GM18520 (cell line): ENCODE measurements around the gene MRTFA.

Source experiments
- ATAC-seq: cut with Tn5 transposase; IDR thresholded peaks from one replicate; pipeline ENCODE4 v1.9.1; 2021; ENCODE audit not compliant: unreplicated experiment

MRTFA gene

GRCh38 chr22:40415531-40416266 is 220.8 kb downstream of the MRTFA start:
- no peak for ATAC-seq

- no peak for ATAC-seq
Observed at GRCh38 chr22:40414838-40415505, 221.5 kb downstream of the MRTFA start.

- no peak for ATAC-seq
Observed at GRCh38 chr22:40414311-40414710, 222.2 kb downstream of the MRTFA start.

- ATAC-seq = no peak
Observed at GRCh38 chr22:40413873-40414272, 222.6 kb downstream of the MRTFA start.

GRCh38 chr22:40412441-40412840 is 224.1 kb downstream of the MRTFA start:
- ATAC-seq = no peak

- ATAC-seq = no peak
Observed at GRCh38 chr22:40411506-40411861, 225.0 kb downstream of the MRTFA start.

GRCh38 chr22:40410731-40411505 is 225.6 kb downstream of the MRTFA start:
- no peak for ATAC-seq

GRCh38 chr22:40410272-40410671 is 226.2 kb downstream of the MRTFA start:
- no peak for ATAC-seq

GRCh38 chr22:40409613-40410113 is 226.9 kb downstream of the MRTFA start:
- ATAC-seq = no peak

- no peak for ATAC-seq
Observed at GRCh38 chr22:40408718-40409612, 227.6 kb downstream of the MRTFA start.

- no peak for ATAC-seq
Observed at GRCh38 chr22:40407831-40408717, 228.4 kb downstream of the MRTFA start.

- no peak for ATAC-seq
Observed at GRCh38 chr22:40407021-40407761, 229.3 kb downstream of the MRTFA start.

- no peak for ATAC-seq
Observed at GRCh38 chr22:40406063-40406890, 230.2 kb downstream of the MRTFA start.

- ATAC-seq = no peak
Observed at GRCh38 chr22:40405178-40406062, 231.1 kb downstream of the MRTFA start.

GRCh38 chr22:40404251-40405177 is 232.0 kb downstream of the MRTFA start:
- ATAC-seq = no peak

GRCh38 chr22:40403651-40404050 is 232.9 kb downstream of the MRTFA start:
- ATAC-seq = no peak
